Aorta (tissue), 5 donors: ENCODE results near the gene FMN2. TPM values are rescaled to one million over a fixed set of nuclear protein-coding genes. Genes with fewer than 3 reads are reported as not detected.

Source experiments
- ATAC-seq: fragments of 200-7000 bp; cut with Tn5 transposase; one replicate; pipeline ENCODE4 v1.9.1; 2022; ENCODE audit warnings: moderate library complexity; ENCODE audit not compliant: low FRiP score
- DNase-seq, 2 donors: peaks; one replicate each; pipeline ENCODE4 v3.0.0-alpha.2; 2020
- H3K27ac ChIP-seq, 2 donors: one replicate each; pipeline ENCODE4 v1.5.1; 2013; ENCODE audit warnings: low read length in 2 of 2, mild to moderate bottlenecking in 2 of 2, moderate library complexity in 2 of 2, control low read depth in 1 of 2, inconsistent platforms in 1 of 2, low read depth in 1 of 2
- H3K27me3 ChIP-seq, 2 donors: one replicate each; pipeline ENCODE4 v1.6.1; 2013; ENCODE audit warnings: control low read depth in 1 of 2, low read length in 1 of 2, mild to moderate bottlenecking in 1 of 2, moderate library complexity in 1 of 2; ENCODE audit not compliant: insufficient read depth in 2 of 2, control insufficient read depth in 1 of 2
- H3K36me3 ChIP-seq, 2 donors: one replicate each; pipeline ENCODE4 v1.6.1; 2013; ENCODE audit warnings: control low read depth in 1 of 2, low read length in 1 of 2, mild to moderate bottlenecking in 1 of 2; ENCODE audit not compliant: insufficient read depth in 2 of 2, control insufficient read depth in 1 of 2
- H3K4me1 ChIP-seq, 2 donors: one replicate each; pipeline ENCODE4 v1.6.1; 2013; ENCODE audit warnings: low read length in 2 of 2, control low read depth in 1 of 2, mild to moderate bottlenecking in 1 of 2, moderate library complexity in 1 of 2; ENCODE audit not compliant: insufficient read depth in 2 of 2, control insufficient read depth in 1 of 2
- H3K4me3 ChIP-seq, 2 donors: one replicate each; pipeline ENCODE4 v1.5.1; 2013; ENCODE audit warnings: low read length in 2 of 2, control low read depth in 1 of 2, mild to moderate bottlenecking in 1 of 2
- H3K9me3 ChIP-seq: one replicate; pipeline ENCODE4 v1.6.1; 2013; ENCODE audit warnings: mild to moderate bottlenecking, low read length; ENCODE audit not compliant: control insufficient read depth
- WGBS, 2 donors: extraction: QIAGEN DNeasy Blood & Tissue Kit; methylation state at CpG; one replicate each; pipeline ENCODE4 v1.1.7; 2013; 5-methylcytosine and 5-hydroxymethylcytosine counted together
- intact Hi-C, 2 donors: fragments of 100-400 bp; cut with DNase I; formaldehyde crosslinking; loops; one replicate each; pipeline versions ENCODE4 v1.14.2 to v1.15.0; 2022
- polyA plus RNA-seq, 2 donors: library from polyadenylated mRNA; stranded (reverse); fragments of 200-250 nt; gene quantifications; one replicate each; pipeline ENCODE4 v1.2.3, GENCODE V29; 2013
- total RNA-seq, 2 donors: library from RNA; stranded (reverse); fragmentation: NEBNext Ultra II Directional; extraction: Animal tissue kit (Norgen Biotek cat#: 25700); gene quantifications; one replicate each; pipeline ENCODE4 v1.2.1, GENCODE V29; 2021
- donor health status: healthy with polysubstance abuse.
- donor health status: Bipolar disorder and iron deficiency.
- donor health status: DM: no; HTN: no; CAD: no.
- donor health status: DM: no; HTN: no; CAD: no.
- donor health status: DM: yes; HTN: yes; CAD: no.

FMN2 gene
- total and polyA plus RNA-seq, 4 donors, result 0.10 to 1.1 (median 0.91) TPM

- Histone ChIP-seq H3K9me3 (peaks cover 2% of the 10 kb centered on the region), H3K27ac (no peak overlapping the region), H3K4me1 (no peaks in the 10 kb centered on the region), H3K36me3 (no peaks in the 10 kb centered on the region), H3K4me3 (no peak overlapping the region), H3K27me3 (no peaks in the 10 kb centered on the region)
- WGBS, 2 donors, result 91 to 94% methylated on average over 3 of the region's 3 CpGs
- DNase-seq (no peak), ATAC-seq (no peak)
- intact Hi-C loops, result no loop called here
These were observed 10.1 kb downstream of the FMN2 start for GRCh38 chr1:240101737-240102136.

GRCh38 chr1:240104672-240105071 lies 13.0 kb downstream of the FMN2 start:
- DNase-seq (no peak), ATAC-seq (no peak)
- WGBS, 2 donors, result 66 to 71% methylated on average over 2 of the region's 2 CpGs
- H3K9me3 ChIP-seq, result peaks cover 2% of the 10 kb centered on the region
- H3K4me3 ChIP-seq, result no peak overlapping the region
- no peaks in the 10 kb centered on the region for H3K36me3 ChIP-seq
- intact Hi-C loops, result no loop called here
- no peak overlapping the region for H3K27ac ChIP-seq
- H3K27me3 ChIP-seq, result no peaks in the 10 kb centered on the region
- no peaks in the 10 kb centered on the region for H3K4me1 ChIP-seq

GRCh38 chr1:240107058-240107684 lies 15.5 kb downstream of the FMN2 start:
- Histone ChIP-seq H3K36me3 (no peaks in the 10 kb centered on the region), H3K4me3 (no peak overlapping the region), H3K9me3 (peaks cover 1% of the 10 kb centered on the region), H3K27me3 (no peaks in the 10 kb centered on the region), H3K27ac (no peak overlapping the region), H3K4me1 (no peaks in the 10 kb centered on the region)
- DNase-seq (no peak), ATAC-seq (no peak)
- WGBS, 2 donors, result 45 to 54% methylated on average over 3 of the region's 3 CpGs
- intact Hi-C loops, result no loop called here

- DNase-seq, result no peak
- Histone ChIP-seq H3K27me3 (no peaks in the 10 kb centered on the region), H3K36me3 (no peaks in the 10 kb centered on the region), H3K4me1 (no peaks in the 10 kb centered on the region), H3K9me3 (peaks cover 1% of the 10 kb centered on the region), H3K27ac (no peak overlapping the region), H3K4me3 (no peak overlapping the region)
- intact Hi-C loops, result no loop called here
- 86% methylated on average over 2 of the region's 2 CpGs for WGBS, 2 donors
- no peak for ATAC-seq
These were observed 17.4 kb downstream of the FMN2 start for GRCh38 chr1:240109130-240109529.

- intact Hi-C loops, result no loop called here
- H3K4me1 ChIP-seq, result no peaks in the 10 kb centered on the region
- WGBS, 2 donors, result 55 to 58% methylated on average over 5 of the region's 5 CpGs
These were observed 18.4 kb downstream of the FMN2 start for GRCh38 chr1:240109920-240110636.

GRCh38 chr1:240111558-240111957 lies 19.9 kb downstream of the FMN2 start:
- no peak for ATAC-seq
- no peak overlapping the region for H3K27ac ChIP-seq
- 86 to 87% methylated on average over 6 of the region's 6 CpGs for WGBS, 2 donors

More at GRCh38 chr1:240109920-240110636, 18.4 kb downstream of the FMN2 start:
- Histone ChIP-seq H3K27me3 (no peaks in the 10 kb centered on the region), H3K9me3 (peaks cover 1% of the 10 kb centered on the region), H3K4me3 (no peak overlapping the region), H3K27ac (no peak overlapping the region), H3K36me3 (no peaks in the 10 kb centered on the region)
- ATAC-seq (no peak), DNase-seq (no peak)

GRCh38 chr1:240114222-240114621 lies 22.5 kb downstream of the FMN2 start:
- H3K27ac ChIP-seq, result no peak overlapping the region
- no peak for DNase-seq
- peaks cover 1% of the 10 kb centered on the region for H3K9me3 ChIP-seq
- ATAC-seq, result no peak
- intact Hi-C loops, result no loop called here
- whole genome bisulfite sequencing, 2 donors, result 13 to 25% methylated on average over 1 of the region's 1 CpG
- no peaks in the 10 kb centered on the region for H3K4me1 ChIP-seq
- H3K27me3 ChIP-seq, result no peaks in the 10 kb centered on the region
- no peak overlapping the region for H3K4me3 ChIP-seq
- H3K36me3 ChIP-seq, result no peaks in the 10 kb centered on the region

More at GRCh38 chr1:240111558-240111957, 19.9 kb downstream of the FMN2 start:
- H3K9me3 ChIP-seq, result peaks cover 1% of the 10 kb centered on the region
- H3K4me1 ChIP-seq, result no peaks in the 10 kb centered on the region
- no peaks in the 10 kb centered on the region for H3K36me3 ChIP-seq
- no peaks in the 10 kb centered on the region for H3K27me3 ChIP-seq
- no peak for DNase-seq
- H3K4me3 ChIP-seq, result no peak overlapping the region
- intact Hi-C loops, result no loop called here

- Histone ChIP-seq H3K27me3 (no peaks in the 10 kb centered on the region), H3K9me3 (peaks cover 1% of the 10 kb centered on the region), H3K4me1 (no peaks in the 10 kb centered on the region), H3K36me3 (no peaks in the 10 kb centered on the region), H3K27ac (no peak overlapping the region), H3K4me3 (no peak overlapping the region)
- 81 to 83% methylated on average over 6 of the region's 6 CpGs for WGBS, 2 donors
- DNase-seq, result no peak
- ATAC-seq, result no peak
- intact Hi-C loops, result no loop called here
These were observed 24.1 kb downstream of the FMN2 start for GRCh38 chr1:240115831-240116230.
